Breast epithelium (tissue), 3 donors: ENCODE data around the gene EPHB2.

ENCODE experiments used
- POLR2AphosphoS5 ChIP-seq, 3 donors: sonication (generic); formaldehyde crosslinking; IDR thresholded peaks; one replicate each; pipeline ENCODE4 v1.6.1; 2017; ENCODE audit warnings: antibody characterized with exemption in 3 of 3
- TF ChIP-seq, protein P1 (sequence below), 3 donors: fragments of 450-650 bp; IDR thresholded peaks; one replicate each; pipeline ENCODE4 v1.5.1; 2016 to 2017; ENCODE audit warnings: antibody characterized with exemption in 3 of 3, mild to moderate bottlenecking in 3 of 3, moderate library complexity in 3 of 3

DNA sequence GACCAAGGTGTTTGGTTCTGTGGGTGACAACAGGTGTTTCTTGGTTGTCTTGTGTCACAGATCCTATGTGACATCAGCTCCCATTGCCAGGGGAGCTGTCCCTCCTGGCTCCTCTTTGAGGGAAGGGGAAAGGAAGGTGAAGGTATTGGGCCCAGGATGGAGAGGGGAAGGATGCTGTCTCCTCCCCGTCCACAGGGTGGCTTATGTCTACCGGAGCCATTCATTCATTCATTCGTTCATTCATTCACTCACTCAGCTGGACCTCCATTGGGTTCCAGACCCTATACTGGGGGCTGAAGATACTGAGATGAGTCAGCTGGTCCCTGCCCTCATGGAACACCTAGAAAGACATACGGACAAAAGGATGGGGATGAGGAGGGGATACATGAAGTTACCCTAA lies 38.9 kb downstream of the EPHB2 start:
- TF ChIP-seq POLR2AphosphoS5 (IDR thresholded peaks at IDR 0.05): no peak
- TF ChIP-seq, protein P1, sequence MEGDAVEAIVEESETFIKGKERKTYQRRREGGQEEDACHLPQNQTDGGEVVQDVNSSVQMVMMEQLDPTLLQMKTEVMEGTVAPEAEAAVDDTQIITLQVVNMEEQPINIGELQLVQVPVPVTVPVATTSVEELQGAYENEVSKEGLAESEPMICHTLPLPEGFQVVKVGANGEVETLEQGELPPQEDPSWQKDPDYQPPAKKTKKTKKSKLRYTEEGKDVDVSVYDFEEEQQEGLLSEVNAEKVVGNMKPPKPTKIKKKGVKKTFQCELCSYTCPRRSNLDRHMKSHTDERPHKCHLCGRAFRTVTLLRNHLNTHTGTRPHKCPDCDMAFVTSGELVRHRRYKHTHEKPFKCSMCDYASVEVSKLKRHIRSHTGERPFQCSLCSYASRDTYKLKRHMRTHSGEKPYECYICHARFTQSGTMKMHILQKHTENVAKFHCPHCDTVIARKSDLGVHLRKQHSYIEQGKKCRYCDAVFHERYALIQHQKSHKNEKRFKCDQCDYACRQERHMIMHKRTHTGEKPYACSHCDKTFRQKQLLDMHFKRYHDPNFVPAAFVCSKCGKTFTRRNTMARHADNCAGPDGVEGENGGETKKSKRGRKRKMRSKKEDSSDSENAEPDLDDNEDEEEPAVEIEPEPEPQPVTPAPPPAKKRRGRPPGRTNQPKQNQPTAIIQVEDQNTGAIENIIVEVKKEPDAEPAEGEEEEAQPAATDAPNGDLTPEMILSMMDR (IDR thresholded peaks at IDR 0.05): no peak
